Measurements from ENCODE around the gene DENND1A.

The DENND1A gene

GRCh38 chr9:123378025-123378424, 551.9 kb downstream of the DENND1A start:
- no peak for TF ChIP-seq TAF1 (IDR thresholded peaks at IDR 0.05; ENCODE audit: borderline replicate concordance, insufficient read depth, low read length)
- TF ChIP-seq REST (IDR thresholded peaks at IDR 0.05; ENCODE audit: insufficient read depth in 1 of 2, low read depth in 2 of 2, low read length in 2 of 2), result no peak
- TF ChIP-seq POLR2AphosphoS5 (IDR thresholded peaks at IDR 0.05; ENCODE audit: low read depth, low read length), result no peak
- no peak for TF ChIP-seq FOXP2 (optimal IDR thresholded peaks at IDR 0.05; ENCODE audit: borderline replicate concordance, extremely low read depth, extremely low read length, insufficient read depth)
- no peak for TF ChIP-seq SIN3A (IDR thresholded peaks at IDR 0.05; ENCODE audit: borderline replicate concordance, insufficient read depth, low read length)

GRCh38 chr9:123377211-123377971, 552.5 kb downstream of the DENND1A start:
- TF ChIP-seq POLR2AphosphoS5 (IDR thresholded peaks at IDR 0.05; ENCODE audit: low read depth, low read length), result no peak
- no peak for TF ChIP-seq TAF1 (IDR thresholded peaks at IDR 0.05; ENCODE audit: borderline replicate concordance, insufficient read depth, low read length)
- TF ChIP-seq SIN3A (IDR thresholded peaks at IDR 0.05; ENCODE audit: borderline replicate concordance, insufficient read depth, low read length), result no peak
- no peak for TF ChIP-seq REST (IDR thresholded peaks at IDR 0.05; ENCODE audit: insufficient read depth in 1 of 2, low read depth in 2 of 2, low read length in 2 of 2)
- TF ChIP-seq FOXP2 (optimal IDR thresholded peaks at IDR 0.05; ENCODE audit: borderline replicate concordance, extremely low read depth, extremely low read length, insufficient read depth), result no peak

GRCh38 chr9:123376218-123377071, 553.5 kb downstream of the DENND1A start:
- TF ChIP-seq REST (IDR thresholded peaks at IDR 0.05; ENCODE audit: insufficient read depth in 1 of 2, low read depth in 2 of 2, low read length in 2 of 2) (no peak), POLR2AphosphoS5 (IDR thresholded peaks at IDR 0.05; ENCODE audit: low read depth, low read length) (no peak), TAF1 (IDR thresholded peaks at IDR 0.05; ENCODE audit: borderline replicate concordance, insufficient read depth, low read length) (no peak), SIN3A (IDR thresholded peaks at IDR 0.05; ENCODE audit: borderline replicate concordance, insufficient read depth, low read length) (no peak), FOXP2 (optimal IDR thresholded peaks at IDR 0.05; ENCODE audit: borderline replicate concordance, extremely low read depth, extremely low read length, insufficient read depth) (no peak)

GRCh38 chr9:123375469-123376132, 554.3 kb downstream of the DENND1A start:
- TF ChIP-seq SIN3A (IDR thresholded peaks at IDR 0.05; ENCODE audit: borderline replicate concordance, insufficient read depth, low read length) (no peak), FOXP2 (optimal IDR thresholded peaks at IDR 0.05; ENCODE audit: borderline replicate concordance, extremely low read depth, extremely low read length, insufficient read depth) (no peak), TAF1 (IDR thresholded peaks at IDR 0.05; ENCODE audit: borderline replicate concordance, insufficient read depth, low read length) (no peak), POLR2AphosphoS5 (IDR thresholded peaks at IDR 0.05; ENCODE audit: low read depth, low read length) (no peak), REST (IDR thresholded peaks at IDR 0.05; ENCODE audit: insufficient read depth in 1 of 2, low read depth in 2 of 2, low read length in 2 of 2) (no peak)

All from PFSK-1 (cell line).